Measurements from ENCODE around the gene UMPS. TPM values are rescaled to one million over a fixed set of nuclear protein-coding genes. Genes with fewer than 3 reads are reported as not detected.
A peak's percentile ranks its signal among the peaks of the same experiment; 100 is the strongest.

The UMPS gene
- total RNA-seq, 1 experiment from 2014 or later, result 46.0 TPM

- H3K27ac ChIP-seq (ENCODE audit: low read length), result no peak overlapping the region
- H3K9me3 ChIP-seq (ENCODE audit: control insufficient read depth, insufficient read depth, low read depth, low read length), result no peaks in the 10 kb centered on the region
- ChIA-PET CTCF (no interaction called here), POLR2A (no interaction called here)
- no peak for ATAC-seq
- in situ Hi-C loops (cut with HindIII; ENCODE audit: low pct_unique_long_range_greater_than_20kb, low sequenced_read_pairs), result no loop called here
- no peaks in the 10 kb centered on the region for H3K4me1 ChIP-seq (ENCODE audit: control insufficient read depth, insufficient read depth, low read length)
- TF ChIP-seq TCF7L2 (IDR thresholded peaks at IDR 0.05; ENCODE audit: low read depth, low read length), result no peak
- no peak for TF ChIP-seq CTCF (IDR thresholded peaks at IDR 0.05)
- no peak for TF ChIP-seq SIN3A (IDR thresholded peaks at IDR 0.05; ENCODE audit: borderline replicate concordance, insufficient read depth, low read depth, low read length)
- no peak for TF ChIP-seq POLR2AphosphoS5 (IDR thresholded peaks at IDR 0.05; ENCODE audit: low read depth, low read length)
- TF ChIP-seq REST (IDR thresholded peaks at IDR 0.05; ENCODE audit: insufficient read depth in 1 of 2, low read depth in 2 of 2, low read length in 1 of 2), result no peak
- H3K36me3 ChIP-seq (ENCODE audit: control insufficient read depth, insufficient read depth, low read length), result no peaks in the 10 kb centered on the region
- no peak for DNase-seq (ENCODE audit: low read depth, low spot score)
- BruUV-seq (replicated peaks), result no TSS peak
- intact Hi-C loops (cut with micrococcal nuclease; ENCODE audit: unreplicated experiment), result no loop called here
- H3K4me3 ChIP-seq (ENCODE audit: low read depth in 2 of 2, low read length in 2 of 2), result no peak overlapping the region
- peaks cover 32% of the 10 kb centered on the region for H3K27me3 ChIP-seq (ENCODE audit: control insufficient read depth, insufficient read depth, low read length)
Observed at GRCh38 chr3:124699686-124700396, 30.4 kb upstream of the UMPS start.

GRCh38 chr3:124700880-124701684 is 29.2 kb upstream of the UMPS start:
- no TSS peak for BruUV-seq (replicated peaks)
- Histone ChIP-seq H3K4me3 (ENCODE audit: low read depth in 2 of 2, low read length in 2 of 2) (no peak overlapping the region), H3K9me3 (ENCODE audit: control insufficient read depth, insufficient read depth, low read depth, low read length) (no peaks in the 10 kb centered on the region), H3K4me1 (ENCODE audit: control insufficient read depth, insufficient read depth, low read length) (no peaks in the 10 kb centered on the region), H3K27ac (ENCODE audit: low read length) (no peak overlapping the region), H3K36me3 (ENCODE audit: control insufficient read depth, insufficient read depth, low read length) (no peaks in the 10 kb centered on the region), H3K27me3 (ENCODE audit: control insufficient read depth, insufficient read depth, low read length) (peaks cover 30% of the 10 kb centered on the region)
- CTCF ChIA-PET, result interaction anchor here (0.6 to 0.7 kb wide), 3 partner anchors 127 to 1415 kb away, joined by 3 to 4 read pairs (median 4); no protein-coding TSS in a partner anchor
- in situ Hi-C loops (cut with HindIII; ENCODE audit: low pct_unique_long_range_greater_than_20kb, low sequenced_read_pairs), result no loop called here
- DNase-seq (ENCODE audit: low read depth, low spot score), result no peak
- intact Hi-C loops (cut with micrococcal nuclease; ENCODE audit: unreplicated experiment), result no loop called here
- TF ChIP-seq SIN3A (IDR thresholded peaks at IDR 0.05; ENCODE audit: borderline replicate concordance, insufficient read depth, low read depth, low read length) (no peak), CTCF (IDR thresholded peaks at IDR 0.05) (no peak), TCF7L2 (IDR thresholded peaks at IDR 0.05; ENCODE audit: low read depth, low read length) (no peak), POLR2AphosphoS5 (IDR thresholded peaks at IDR 0.05; ENCODE audit: low read depth, low read length) (no peak), REST (IDR thresholded peaks at IDR 0.05; ENCODE audit: insufficient read depth in 1 of 2, low read depth in 2 of 2, low read length in 1 of 2) (no peak)
- peak; percentile 70 for ATAC-seq
- POLR2A ChIA-PET, result interaction anchor here (0.6 kb wide), 1 partner anchor 17 kb away, joined by 6 read pairs; no protein-coding TSS in a partner anchor
